Measurements from ENCODE around the gene CNTNAP2. TPM values are rescaled to one million over a fixed set of nuclear protein-coding genes. Genes with fewer than 3 reads are reported as not detected.

The CNTNAP2 gene
- total and polyA plus RNA-seq, 2 of the 8 experiments (the other 6 are each of a cell fraction or from before 2014, with no cell fraction given): 27.9 to 71.0 TPM

GRCh38 chr7:146136357-146136875 lies 19.8 kb downstream of the CNTNAP2 start:
- Histone ChIP-seq H3K9me3 (ENCODE audit: insufficient read depth in 2 of 2, low read depth in 1 of 2, low read length in 1 of 2) (no peaks in the 10 kb centered on the region), H2BK120ac (replicated peaks; ENCODE audit: low read depth, low read length) (no peak overlapping the region), H2BK20ac (ENCODE audit: low read length) (no peak overlapping the region), H3K4me2 (ENCODE audit: insufficient read depth in 1 of 2, low read depth in 2 of 2, low read length in 2 of 2) (no peak overlapping the region), H3K79me2 (ENCODE audit: control insufficient read depth in 1 of 2, insufficient read depth in 2 of 2, low read length in 2 of 2) (no peaks in the 10 kb centered on the region), H4K91ac (replicated peaks; ENCODE audit: insufficient read length, low read length) (no peak overlapping the region), H3K27me3 (replicated peaks in 1 of 4; ENCODE audit: control insufficient read depth in 3 of 4, extremely low read depth in 1 of 4, insufficient read depth in 3 of 4, low read length in 3 of 4) (no peaks in the 10 kb centered on the region), H2BK15ac (ENCODE audit: low read length) (no peak overlapping the region), H4K5ac (ENCODE audit: insufficient read length, low read depth, low read length) (no peak overlapping the region), H4K20me1 (replicated peaks in 1 of 2; ENCODE audit: control insufficient read depth in 1 of 2, insufficient read depth in 2 of 2, low read length in 2 of 2) (no peaks in the 10 kb centered on the region), H3K14ac (ENCODE audit: insufficient read length) (no peak overlapping the region), H2AK5ac (ENCODE audit: low read depth, low read length) (no peak overlapping the region), H2BK12ac (ENCODE audit: low read depth, low read length) (no peak overlapping the region), H3K27ac (ENCODE audit: low read depth, low read length) (no peak overlapping the region), H3K4ac (replicated peaks; ENCODE audit: insufficient read length, low read depth, low read length) (no peak overlapping the region), H3K23me2 (ENCODE audit: low read depth, low read length) (no peaks in the 10 kb centered on the region), H3K9ac (replicated peaks in 1 of 4; ENCODE audit: extremely low read depth in 1 of 4, low read depth in 3 of 4, low read length in 3 of 4) (no peak overlapping the region), H3K56ac (replicated peaks; ENCODE audit: insufficient read length, low read depth, low read length) (no peak overlapping the region), H3K79me1 (ENCODE audit: low read depth, low read length) (no peaks in the 10 kb centered on the region), H4K8ac (ENCODE audit: extremely low read depth, insufficient read depth, low read length) (no peak overlapping the region), H2AFZ (ENCODE audit: low read length) (no peak overlapping the region), H3K4me3 (ENCODE audit: extremely low read depth in 1 of 4, insufficient read depth in 2 of 4, low read depth in 3 of 4, low read length in 4 of 4) (no peak overlapping the region), H3K36me3 (ENCODE audit: control insufficient read depth in 2 of 4, insufficient read depth in 4 of 4, low read length in 3 of 4) (no peaks in the 10 kb centered on the region), H3K4me1 (replicated peaks in 1 of 4; ENCODE audit: control insufficient read depth in 3 of 4, insufficient read depth in 4 of 4, low read length in 3 of 4) (peaks cover 0 to 5% (median 0%) of the 10 kb centered on the region in 4 experiments; a peak in 1 of 7 replicates), H2BK5ac (ENCODE audit: low read depth, low read length) (no peak overlapping the region), H3K18ac (ENCODE audit: extremely low read depth, low read length) (no peak overlapping the region), H3K23ac (ENCODE audit: insufficient read length) (no peak overlapping the region)
- TF ChIP-seq CBX5 (IDR thresholded peaks at IDR 0.05; ENCODE audit: low read depth, low read length) (no peak), RFX5 (IDR thresholded peaks at IDR 0.05; ENCODE audit: borderline replicate concordance, low read depth, low read length) (no peak), HDAC2 (IDR thresholded peaks at IDR 0.05; ENCODE audit: borderline replicate concordance in 1 of 2, low read depth in 2 of 2, low read length in 2 of 2) (no peak), SIX5 (IDR thresholded peaks at IDR 0.05; ENCODE audit: low read depth, low read length) (no peak), BRCA1 (IDR thresholded peaks at IDR 0.05; ENCODE audit: low read depth, low read length) (no peak), CHD1 (IDR thresholded peaks at IDR 0.05; ENCODE audit: low read depth, low read length) (no peak), SUZ12 (IDR thresholded peaks at IDR 0.05; ENCODE audit: low read length) (no peak), NRF1 (IDR thresholded peaks at IDR 0.05; ENCODE audit: low read depth, low read length) (no peak), MAFK (IDR thresholded peaks at IDR 0.05; ENCODE audit: low read depth, low read length) (no peak)
- TF ChIP-seq, protein P1, sequence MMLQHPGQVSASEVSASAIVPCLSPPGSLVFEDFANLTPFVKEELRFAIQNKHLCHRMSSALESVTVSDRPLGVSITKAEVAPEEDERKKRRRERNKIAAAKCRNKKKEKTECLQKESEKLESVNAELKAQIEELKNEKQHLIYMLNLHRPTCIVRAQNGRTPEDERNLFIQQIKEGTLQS (IDR thresholded peaks at IDR 0.05; ENCODE audit: insufficient read depth, low read depth, low read length): no peak
- CTCF ChIA-PET (ENCODE audit: partially characterized antibody): interaction anchor here (1.4 to 1.9 kb wide), 3 partner anchors 9 to 37 kb away, joined by 3 to 4 read pairs (median 3); no protein-coding TSS in a partner anchor
- DNase-seq (ENCODE audit: low read depth in 1 of 2, low spot score in 2 of 2): no peak
- no peak for FAIRE-seq
- 80% methylated on average over 11 of the region's 11 CpGs; no CpG with 5 or more reads in 1 of the 2 experiments for WGBS, 2 experiments (ENCODE audit: extremely low coverage in 1 of 2, insufficient coverage in 1 of 2, insufficient read length in 1 of 2, insufficient replicate concordance in 2 of 2, low coverage in 1 of 2, low lambda C conversion rate in 2 of 2, missing lambda C conversion rate in 1 of 2)
- POLR2A ChIA-PET (ENCODE audit: partially characterized antibody): interaction anchor here (1.2 kb wide), 1 partner anchor 19 kb away, joined by 3 read pairs; no protein-coding TSS in a partner anchor
